Vagina (tissue), 2 donors: Measurements from ENCODE around the gene IL36G.

Experiments used
- POLR2A ChIP-seq, 2 donors: fragments of 450-650 bp; IDR thresholded peaks; one replicate each; pipeline ENCODE4 v1.6.1; 2017; ENCODE audit warnings: antibody characterized with exemption in 2 of 2, mild to moderate bottlenecking in 2 of 2, moderate library complexity in 2 of 2
- POLR2AphosphoS5 ChIP-seq, 2 donors: sonication (generic); formaldehyde crosslinking; IDR thresholded peaks; one replicate each; pipeline ENCODE4 v1.9.0; 2017; ENCODE audit warnings: antibody characterized with exemption in 2 of 2, mild to moderate bottlenecking in 2 of 2, low read depth in 1 of 2; ENCODE audit not compliant: insufficient read depth in 1 of 2
- TF ChIP-seq, protein P1 (sequence below), 3 experiments: fragments of 450-650 bp in 2 of 3; fragments of 200-600 bp in 1 of 3; sonication (generic) in 1 of 3; IDR thresholded peaks; one replicate each; pipeline ENCODE4 v1.5.1; 2017 to 2019; ENCODE audit warnings: antibody characterized with exemption in 3 of 3, mild to moderate bottlenecking in 2 of 3, moderate library complexity in 2 of 3

DNA sequence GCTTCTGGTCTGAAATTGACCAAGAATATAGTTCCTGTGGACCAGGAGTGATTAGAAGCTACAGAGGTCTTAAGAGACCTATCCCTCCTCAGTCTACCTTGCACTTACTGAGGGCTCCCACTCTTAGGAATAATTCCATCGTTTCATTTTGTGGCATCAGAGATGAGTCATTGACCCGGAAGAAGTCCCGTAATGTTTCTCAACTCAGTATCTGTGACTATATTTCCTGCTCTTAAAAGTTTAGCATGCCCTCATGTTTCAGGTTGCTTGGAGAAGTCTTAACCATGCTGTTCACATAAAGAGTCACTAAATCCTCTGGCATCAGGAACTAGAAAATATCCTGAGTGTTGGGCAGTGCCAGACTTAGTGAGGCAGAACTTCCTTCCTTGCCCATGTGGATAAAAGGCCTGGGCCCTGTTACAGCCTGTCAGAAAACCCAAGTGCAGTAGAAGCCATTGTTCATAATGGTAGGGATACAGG lies 27.3 kb downstream of the IL36G start, which contains the start of gene IL36A:
- TF ChIP-seq, protein P1, sequence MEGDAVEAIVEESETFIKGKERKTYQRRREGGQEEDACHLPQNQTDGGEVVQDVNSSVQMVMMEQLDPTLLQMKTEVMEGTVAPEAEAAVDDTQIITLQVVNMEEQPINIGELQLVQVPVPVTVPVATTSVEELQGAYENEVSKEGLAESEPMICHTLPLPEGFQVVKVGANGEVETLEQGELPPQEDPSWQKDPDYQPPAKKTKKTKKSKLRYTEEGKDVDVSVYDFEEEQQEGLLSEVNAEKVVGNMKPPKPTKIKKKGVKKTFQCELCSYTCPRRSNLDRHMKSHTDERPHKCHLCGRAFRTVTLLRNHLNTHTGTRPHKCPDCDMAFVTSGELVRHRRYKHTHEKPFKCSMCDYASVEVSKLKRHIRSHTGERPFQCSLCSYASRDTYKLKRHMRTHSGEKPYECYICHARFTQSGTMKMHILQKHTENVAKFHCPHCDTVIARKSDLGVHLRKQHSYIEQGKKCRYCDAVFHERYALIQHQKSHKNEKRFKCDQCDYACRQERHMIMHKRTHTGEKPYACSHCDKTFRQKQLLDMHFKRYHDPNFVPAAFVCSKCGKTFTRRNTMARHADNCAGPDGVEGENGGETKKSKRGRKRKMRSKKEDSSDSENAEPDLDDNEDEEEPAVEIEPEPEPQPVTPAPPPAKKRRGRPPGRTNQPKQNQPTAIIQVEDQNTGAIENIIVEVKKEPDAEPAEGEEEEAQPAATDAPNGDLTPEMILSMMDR (IDR thresholded peaks at IDR 0.05): no peak
- TF ChIP-seq POLR2A (IDR thresholded peaks at IDR 0.05): no peak
- no peak for TF ChIP-seq POLR2AphosphoS5 (IDR thresholded peaks at IDR 0.05; ENCODE audit: insufficient read depth in 1 of 2, low read depth in 1 of 2)
